ENCODE data around the gene TMC8.

DNA sequence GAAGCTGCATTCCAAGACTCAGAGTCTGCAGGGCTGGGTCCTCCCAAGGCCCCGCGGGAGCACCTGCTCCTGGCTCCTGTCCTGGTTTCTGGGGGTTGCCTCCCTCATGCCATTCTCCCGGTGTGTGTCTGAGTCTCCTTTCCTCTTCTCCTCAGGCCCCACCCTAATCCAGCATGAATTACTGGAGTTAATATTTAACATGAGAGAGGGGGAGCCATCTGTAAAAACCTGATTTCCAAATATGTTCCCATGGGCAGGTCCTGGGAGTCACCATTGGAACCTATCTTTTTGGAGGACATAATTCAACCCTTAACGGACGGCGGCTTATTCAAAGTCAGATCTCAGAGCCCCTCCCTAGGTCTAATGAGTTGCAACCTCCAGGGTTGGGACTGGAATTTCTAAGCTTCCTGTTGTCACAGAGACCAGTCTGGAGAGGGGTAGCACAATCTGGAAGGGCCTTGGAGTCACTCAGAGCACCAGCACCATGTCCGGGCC is 21.0 kb downstream of the TMC8 start:
- TF ChIP-seq EZH2 (IDR thresholded peaks at IDR 0.05; ENCODE audit: borderline replicate concordance, low read length) (no peak), CTCF (conservative IDR thresholded peaks at IDR 0.05 in 1 of 2, IDR thresholded peaks at IDR 0.05 in 1 of 2; ENCODE audit: extremely low read depth in 1 of 2, insufficient read depth in 1 of 2, low read depth in 1 of 2, low read length in 2 of 2) (no peak)

Measured in mammary epithelial cell (primary cell).